ENCODE data around the gene CNOT8.
"Not testable (repeated sequence)": the region's sequence is repeated elsewhere in the genome, so short reads cannot be mapped to it uniquely, and the experiment has no call there.

Gene CNOT8

GRCh38 chr5:154834053-154834452, 24.4 kb upstream of the CNOT8 start:
- in situ Hi-C loops (cut with MboI; ENCODE audit: low sequenced_read_pairs): no loop called here

- in situ Hi-C loops (cut with MboI; ENCODE audit: low sequenced_read_pairs): not testable (repeated sequence)
Observed at GRCh38 chr5:154835701-154836052, 22.8 kb upstream of the CNOT8 start.

- in situ Hi-C loops (cut with MboI; ENCODE audit: low sequenced_read_pairs): no loop called here
Observed at GRCh38 chr5:154836225-154836624, 22.2 kb upstream of the CNOT8 start.

- in situ Hi-C loops (cut with MboI; ENCODE audit: low sequenced_read_pairs): no loop called here
Observed at GRCh38 chr5:154837009-154837901, 21.2 kb upstream of the CNOT8 start.

GRCh38 chr5:154840435-154841272, 17.8 kb upstream of the CNOT8 start:
- in situ Hi-C loops (cut with MboI; ENCODE audit: low sequenced_read_pairs): no loop called here

- in situ Hi-C loops (cut with MboI; ENCODE audit: low sequenced_read_pairs): no loop called here
Observed at GRCh38 chr5:154841273-154841661, 17.2 kb upstream of the CNOT8 start.

GRCh38 chr5:154842689-154843530, 15.5 kb upstream of the CNOT8 start:
- in situ Hi-C loops (cut with MboI; ENCODE audit: low sequenced_read_pairs): no loop called here

GRCh38 chr5:154844809-154845208, 13.6 kb upstream of the CNOT8 start:
- in situ Hi-C loops (cut with MboI; ENCODE audit: low sequenced_read_pairs): no loop called here

GRCh38 chr5:154849264-154849785, 9.1 kb upstream of the CNOT8 start:
- in situ Hi-C loops (cut with MboI; ENCODE audit: low sequenced_read_pairs): no loop called here

GRCh38 chr5:154849791-154850201, 8.6 kb upstream of the CNOT8 start:
- in situ Hi-C loops (cut with MboI; ENCODE audit: low sequenced_read_pairs): no loop called here

GRCh38 chr5:154850255-154851062, 8.0 kb upstream of the CNOT8 start, which contains the start of gene FAXDC2:
Gene FAXDC2, minus strand, starts transcription at chr5:154850603. Its CDS starts 12,425 bp downstream, at chr5:154838178.
- in situ Hi-C loops (cut with MboI; ENCODE audit: low sequenced_read_pairs): no loop called here

GRCh38 chr5:154851351-154851750, 7.1 kb upstream of the CNOT8 start:
- in situ Hi-C loops (cut with MboI; ENCODE audit: low sequenced_read_pairs): no loop called here

- in situ Hi-C loops (cut with MboI; ENCODE audit: low sequenced_read_pairs): no loop called here
Observed at GRCh38 chr5:154857530-154858296, 714 bp upstream of the CNOT8 start.

GRCh38 chr5:154858972-154859871, 795 bp downstream of the CNOT8 start:
- in situ Hi-C loops (cut with MboI; ENCODE audit: low sequenced_read_pairs): no loop called here

GRCh38 chr5:154860123-154860522, 1.7 kb downstream of the CNOT8 start:
- in situ Hi-C loops (cut with MboI; ENCODE audit: low sequenced_read_pairs): no loop called here

- in situ Hi-C loops (cut with MboI; ENCODE audit: low sequenced_read_pairs): no loop called here
Observed at GRCh38 chr5:154860765-154861164, 2.3 kb downstream of the CNOT8 start.

- in situ Hi-C loops (cut with MboI; ENCODE audit: low sequenced_read_pairs): no loop called here
Observed at GRCh38 chr5:154861946-154862345, 3.5 kb downstream of the CNOT8 start.

GRCh38 chr5:154862766-154863165, 4.3 kb downstream of the CNOT8 start:
- in situ Hi-C loops (cut with MboI; ENCODE audit: low sequenced_read_pairs): no loop called here
